K562 (cell line): ENCODE results near the gene AMH.

Experiments used
- SP1 ChIP-seq: sonication (generic); formaldehyde crosslinking; IDR thresholded peaks from 2 replicates; pipeline ENCODE4 v1.8.1; 2022; ENCODE audit warnings: mild to moderate bottlenecking, missing genetic modification reagents
- ZNF24 ChIP-seq: fragments of 450-650 bp; IDR thresholded peaks from 2 replicates; pipeline ENCODE4 v1.6.1; 2016
- ZNF76 ChIP-seq: fragments of 250-450 bp; sonication (Bioruptor Pico); IDR thresholded peaks from 2 replicates; pipeline ENCODE4 v1.4.0; 2020; ENCODE audit warnings: mild to moderate bottlenecking, moderate library complexity, borderline replicate concordance
- TF ChIP-seq, protein P1 (sequence below): sonication (generic); formaldehyde crosslinking; IDR thresholded peaks from 2 replicates; pipeline ENCODE4 v1.8.1; 2023; ENCODE audit warnings: mild to moderate bottlenecking, missing genetic modification reagents, moderate library complexity

DNA sequence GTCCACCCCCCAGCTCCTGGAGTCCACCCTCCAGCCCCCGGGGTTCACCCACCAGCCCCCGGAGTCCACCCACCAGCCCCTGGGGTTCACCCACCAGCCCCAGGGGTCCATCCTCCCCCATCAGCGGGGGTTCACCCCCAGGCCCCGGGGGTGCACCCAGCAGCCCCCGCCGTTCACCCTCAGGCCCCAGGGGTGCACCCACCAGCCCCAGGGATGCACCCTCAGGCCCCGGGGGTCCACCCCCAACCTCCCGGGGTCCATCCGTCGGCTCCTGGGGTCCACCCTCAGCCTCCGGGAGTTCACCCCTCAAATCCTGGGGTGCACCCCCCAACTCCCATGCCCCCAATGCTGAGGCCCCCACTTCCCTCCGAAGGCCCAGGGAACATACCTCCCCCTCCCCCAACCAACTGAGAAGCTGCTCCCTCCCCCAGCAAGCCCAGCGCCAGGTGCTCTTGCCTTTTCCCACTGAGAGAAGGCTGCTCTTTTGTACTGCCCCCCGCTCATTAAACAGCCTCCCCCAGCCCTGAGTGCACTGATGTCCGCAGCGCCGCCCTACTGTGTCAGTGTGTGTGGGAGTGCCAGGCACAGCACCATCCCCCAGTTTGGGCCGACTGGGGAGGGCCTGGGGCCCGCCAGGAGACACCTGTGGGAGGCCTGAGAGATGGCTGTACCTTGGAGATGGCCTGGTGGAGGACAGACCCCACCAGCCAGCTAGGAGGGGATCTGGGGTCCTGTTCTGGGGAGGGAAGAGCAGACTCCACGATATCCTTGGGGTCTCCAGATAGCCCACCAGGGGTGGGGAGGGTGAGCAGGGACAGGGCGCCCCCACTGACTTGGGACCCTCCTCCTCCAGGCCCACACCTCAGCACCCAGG is 750 bp upstream of the AMH start:
- TF ChIP-seq ZNF24 = no peak
- TF ChIP-seq ZNF76 (CRISPR knock-in tag) = no peak
- TF ChIP-seq SP1 (CRISPR knock-in tag) = no peak
- TF ChIP-seq, protein P1, sequence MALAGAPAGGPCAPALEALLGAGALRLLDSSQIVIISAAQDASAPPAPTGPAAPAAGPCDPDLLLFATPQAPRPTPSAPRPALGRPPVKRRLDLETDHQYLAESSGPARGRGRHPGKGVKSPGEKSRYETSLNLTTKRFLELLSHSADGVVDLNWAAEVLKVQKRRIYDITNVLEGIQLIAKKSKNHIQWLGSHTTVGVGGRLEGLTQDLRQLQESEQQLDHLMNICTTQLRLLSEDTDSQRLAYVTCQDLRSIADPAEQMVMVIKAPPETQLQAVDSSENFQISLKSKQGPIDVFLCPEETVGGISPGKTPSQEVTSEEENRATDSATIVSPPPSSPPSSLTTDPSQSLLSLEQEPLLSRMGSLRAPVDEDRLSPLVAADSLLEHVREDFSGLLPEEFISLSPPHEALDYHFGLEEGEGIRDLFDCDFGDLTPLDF (CRISPR knock-in tag) = no peak
